HepG2 (cell line): ENCODE results near the gene ATP2A2. TPM values are rescaled to one million over a fixed set of nuclear protein-coding genes. Genes with fewer than 3 reads are reported as not detected.

Experiments used
- DR1 ChIP-seq: sonication (generic); formaldehyde crosslinking; IDR thresholded peaks from 2 replicates; pipeline ENCODE4 v1.8.0; 2021; ENCODE audit warnings: mild to moderate bottlenecking, missing genetic modification reagents, inconsistent platforms
- FOXC1 ChIP-seq: sonication (generic); formaldehyde crosslinking; IDR thresholded peaks from 2 replicates; pipeline ENCODE4 v1.8.0; 2022; ENCODE audit warnings: mild to moderate bottlenecking, missing genetic modification reagents, borderline replicate concordance
- FOXJ3 ChIP-seq: sonication (generic); formaldehyde crosslinking; IDR thresholded peaks from 2 replicates; pipeline ENCODE4 v1.4.0; 2020; ENCODE audit warnings: missing genetic modification reagents, mild to moderate bottlenecking, borderline replicate concordance
- GATA4 ChIP-seq: sonication (generic); IDR thresholded peaks from 2 replicates; pipeline ENCODE4 v1.6.1; 2016; ENCODE audit warnings: antibody characterized with exemption, low read depth, borderline replicate concordance
- GMEB1 ChIP-seq: sonication (generic); formaldehyde crosslinking; IDR thresholded peaks from 2 replicates; pipeline ENCODE4 v1.5.1; 2020; ENCODE audit warnings: missing genetic modification reagents, mild to moderate bottlenecking, borderline replicate concordance
- HOXA7 ChIP-seq: sonication (generic); formaldehyde crosslinking; IDR thresholded peaks from 2 replicates; pipeline ENCODE4 v1.8.1; 2022; ENCODE audit warnings: mild to moderate bottlenecking, missing genetic modification reagents, moderate library complexity
- LCORL ChIP-seq, 2 experiments: fragments of 450-650 bp in 1 of 2; sonication (generic) in 1 of 2; formaldehyde crosslinking in 1 of 2; IDR thresholded peaks; 2 replicates each; pipeline versions ENCODE4 v1.5.0 to v1.6.1; 2017 to 2020; ENCODE audit warnings: antibody characterized with exemption in 1 of 2, missing genetic modification reagents in 1 of 2
- MXD3 ChIP-seq: IDR thresholded peaks from 2 replicates; pipeline ENCODE4 v1.6.1; 2016; ENCODE audit warnings: mild to moderate bottlenecking, missing biosample characterization, missing genetic modification reagents
- NAIF1 ChIP-seq: sonication (generic); formaldehyde crosslinking; IDR thresholded peaks from 2 replicates; pipeline ENCODE4 v1.5.0; 2020; ENCODE audit warnings: mild to moderate bottlenecking, missing genetic modification reagents, borderline replicate concordance
- NCOA2 ChIP-seq: sonication (generic); formaldehyde crosslinking; IDR thresholded peaks from 2 replicates; pipeline ENCODE4 v1.8.0; 2022; ENCODE audit warnings: inconsistent platforms
- PHF8 ChIP-seq: sonication (generic); formaldehyde crosslinking; IDR thresholded peaks from 2 replicates; pipeline ENCODE4 v1.5.0; 2020; ENCODE audit warnings: missing genetic modification reagents
- POLR2G ChIP-seq: fragments of 200-400 bp; formaldehyde crosslinking; IDR thresholded peaks from 2 replicates; pipeline ENCODE4 v1.6.1; 2018; ENCODE audit warnings: mild to moderate bottlenecking, low read depth, low read length, moderate library complexity
- SMC3 ChIP-seq: IDR thresholded peaks from 2 replicates; pipeline ENCODE4 v1.6.1; 2011; ENCODE audit warnings: low read length, improper control_type of control experiment
- SP140L ChIP-seq: sonication (generic); formaldehyde crosslinking; IDR thresholded peaks from 2 replicates; pipeline ENCODE4 v1.4.0; 2020; ENCODE audit warnings: missing genetic modification reagents, borderline replicate concordance
- SSRP1 ChIP-seq: IDR thresholded peaks from 2 replicates; pipeline ENCODE4 v1.6.1; 2016; ENCODE audit warnings: control low read depth
- SUZ12 ChIP-seq: fragments of 150-350 bp; IDR thresholded peaks from 2 replicates; pipeline ENCODE4 v1.6.1; 2014; ENCODE audit warnings: low read depth, low read length
- ZNF234 ChIP-seq: sonication (generic); formaldehyde crosslinking; conservative IDR thresholded peaks from 2 replicates; pipeline ENCODE4 v1.5.1; 2020; ENCODE audit warnings: mild to moderate bottlenecking, missing genetic modification reagents
- ZNF670 ChIP-seq: sonication (generic); formaldehyde crosslinking; IDR thresholded peaks from 2 replicates; pipeline ENCODE4 v1.8.0; 2022; ENCODE audit warnings: mild to moderate bottlenecking, missing genetic modification reagents, borderline replicate concordance
- ZNF850 ChIP-seq: sonication (generic); formaldehyde crosslinking; conservative IDR thresholded peaks from 2 replicates; pipeline ENCODE4 v1.9.0; 2021; ENCODE audit warnings: mild to moderate bottlenecking, missing genetic modification reagents
- polyA plus RNA-seq, 8 experiments: library from polyadenylated mRNA; depleted of rRNA in 3 of 8; stranded (reverse) in 7 of 8; unstranded in 1 of 8; fragments of >200 nt; fragmentation: Illumina TruSeq in 4 of 8; extraction: Trizol in 4 of 8; gene quantifications; 2 replicates each; pipeline versions ENCODE4 v1.2.1 to v1.2.3, GENCODE V29; 2011 to 2016; ENCODE audit warnings: low read depth in 4 of 8, missing spikeins in 1 of 8, mixed read lengths in 1 of 8; ENCODE audit not compliant: insufficient read depth in 1 of 8
- total RNA-seq, 5 experiments: library from RNA; depleted of rRNA; stranded (reverse); fragments of >200 nt; fragmentation: Illumina TruSeq; extraction: Trizol; gene quantifications; 2 replicates each; pipeline ENCODE4 v1.2.3, GENCODE V29; 2016; ENCODE audit warnings: low read depth in 1 of 5
- TF ChIP-seq, protein P1 (sequence below): IDR thresholded peaks from 2 replicates; pipeline ENCODE4 v1.6.1; 2016; ENCODE audit warnings: low read depth
- TF ChIP-seq, protein P2 (sequence below): sonication (generic); formaldehyde crosslinking; conservative IDR thresholded peaks from 2 replicates; pipeline ENCODE4 v1.8.0; 2022; ENCODE audit warnings: missing genetic modification reagents
- TF ChIP-seq, protein P3 (sequence below): IDR thresholded peaks from 2 replicates; pipeline ENCODE4 v1.6.1; 2018; ENCODE audit warnings: missing genetic modification reagents, mild to moderate bottlenecking, missing compliant biosample characterization

ATP2A2 gene
- total and polyA plus RNA-seq, 2 of the 13 experiments (the other 11 are each of a cell fraction or from before 2014, with no cell fraction given) = 35.4 to 85.5 TPM

DNA sequence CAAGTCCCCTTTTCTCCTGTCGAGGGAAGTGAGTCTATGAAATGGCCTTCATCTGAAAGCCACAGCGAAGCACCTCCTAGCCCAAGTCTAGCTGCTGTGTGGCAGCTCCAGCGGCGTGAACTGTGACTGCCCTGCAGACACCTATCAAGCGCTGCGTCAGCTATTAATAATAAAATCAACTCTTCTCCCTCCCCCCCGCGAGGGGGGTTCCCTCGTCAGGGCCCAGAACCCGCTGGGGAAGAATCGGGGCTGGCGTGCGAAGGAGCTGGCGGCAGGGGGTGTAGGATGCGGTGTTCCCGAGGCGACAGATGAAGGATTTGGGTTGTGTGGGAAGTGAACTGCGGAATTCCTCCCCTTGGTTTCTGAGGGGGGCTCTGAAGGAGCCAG, 662 bp upstream of the ATP2A2 start (continued):
- TF ChIP-seq PHF8 (no peak), SSRP1 (CRISPR knock-in tag) (no peak), FOXC1 (CRISPR knock-in tag) (peak; percentile 16; the same call in 1 of the 2 replicates), GATA4 (no peak), HOXA7 (CRISPR knock-in tag) (no peak), SUZ12 (no peak), SP140L (no peak), NAIF1 (CRISPR knock-in tag) (no peak), GMEB1 (0 out of 2 replicates have a peak, but pooled peaks have one; percentile 0), LCORL (IDR thresholded peaks at IDR 0.05) (no peak), LCORL (CRISPR knock-in tag; IDR thresholded peaks at IDR 0.05) (peak; percentile 43; the same call in 1 of the 2 replicates), FOXJ3 (CRISPR knock-in tag) (no peak), DR1 (0 out of 2 replicates have a peak, but pooled peaks have one; percentile 9), NCOA2 (no peak), MXD3 (CRISPR knock-in tag) (no peak), POLR2G (no peak), SMC3 (no peak), ZNF850 (no peak), ZNF234 (CRISPR knock-in tag) (0 out of 2 replicates have a peak, but pooled peaks have one; percentile 33), ZNF670 (CRISPR knock-in tag) (no peak)
- TF ChIP-seq, protein P1, sequence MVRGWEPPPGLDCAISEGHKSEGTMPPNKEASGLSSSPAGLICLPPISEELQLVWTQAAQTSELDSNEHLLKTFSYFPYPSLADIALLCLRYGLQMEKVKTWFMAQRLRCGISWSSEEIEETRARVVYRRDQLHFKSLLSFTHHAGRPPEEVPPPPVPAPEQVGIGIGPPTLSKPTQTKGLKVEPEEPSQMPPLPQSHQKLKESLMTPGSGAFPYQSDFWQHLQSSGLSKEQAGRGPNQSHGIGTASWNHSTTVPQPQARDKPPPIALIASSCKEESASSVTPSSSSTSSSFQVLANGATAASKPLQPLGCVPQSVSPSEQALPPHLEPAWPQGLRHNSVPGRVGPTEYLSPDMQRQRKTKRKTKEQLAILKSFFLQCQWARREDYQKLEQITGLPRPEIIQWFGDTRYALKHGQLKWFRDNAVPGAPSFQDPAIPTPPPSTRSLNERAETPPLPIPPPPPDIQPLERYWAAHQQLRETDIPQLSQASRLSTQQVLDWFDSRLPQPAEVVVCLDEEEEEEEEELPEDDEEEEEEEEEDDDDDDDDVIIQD (CRISPR knock-in tag) = no peak
- TF ChIP-seq, protein P2, sequence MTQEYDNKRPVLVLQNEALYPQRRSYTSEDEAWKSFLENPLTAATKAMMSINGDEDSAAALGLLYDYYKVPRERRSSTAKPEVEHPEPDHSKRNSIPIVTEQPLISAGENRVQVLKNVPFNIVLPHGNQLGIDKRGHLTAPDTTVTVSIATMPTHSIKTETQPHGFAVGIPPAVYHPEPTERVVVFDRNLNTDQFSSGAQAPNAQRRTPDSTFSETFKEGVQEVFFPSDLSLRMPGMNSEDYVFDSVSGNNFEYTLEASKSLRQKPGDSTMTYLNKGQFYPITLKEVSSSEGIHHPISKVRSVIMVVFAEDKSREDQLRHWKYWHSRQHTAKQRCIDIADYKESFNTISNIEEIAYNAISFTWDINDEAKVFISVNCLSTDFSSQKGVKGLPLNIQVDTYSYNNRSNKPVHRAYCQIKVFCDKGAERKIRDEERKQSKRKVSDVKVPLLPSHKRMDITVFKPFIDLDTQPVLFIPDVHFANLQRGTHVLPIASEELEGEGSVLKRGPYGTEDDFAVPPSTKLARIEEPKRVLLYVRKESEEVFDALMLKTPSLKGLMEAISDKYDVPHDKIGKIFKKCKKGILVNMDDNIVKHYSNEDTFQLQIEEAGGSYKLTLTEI (CRISPR knock-in tag) = no peak
- TF ChIP-seq, protein P3, sequence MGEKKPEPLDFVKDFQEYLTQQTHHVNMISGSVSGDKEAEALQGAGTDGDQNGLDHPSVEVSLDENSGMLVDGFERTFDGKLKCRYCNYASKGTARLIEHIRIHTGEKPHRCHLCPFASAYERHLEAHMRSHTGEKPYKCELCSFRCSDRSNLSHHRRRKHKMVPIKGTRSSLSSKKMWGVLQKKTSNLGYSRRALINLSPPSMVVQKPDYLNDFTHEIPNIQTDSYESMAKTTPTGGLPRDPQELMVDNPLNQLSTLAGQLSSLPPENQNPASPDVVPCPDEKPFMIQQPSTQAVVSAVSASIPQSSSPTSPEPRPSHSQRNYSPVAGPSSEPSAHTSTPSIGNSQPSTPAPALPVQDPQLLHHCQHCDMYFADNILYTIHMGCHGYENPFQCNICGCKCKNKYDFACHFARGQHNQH (CRISPR knock-in tag) = no peak; the same call in 1 of the 2 replicates
